ENCODE measurements around the gene DLG5. TPM values are rescaled to one million over a fixed set of nuclear protein-coding genes. Genes with fewer than 3 reads are reported as not detected.

DLG5 gene
- total RNA-seq, 1 experiment from 2014 or later: 16.8 TPM

DNA sequence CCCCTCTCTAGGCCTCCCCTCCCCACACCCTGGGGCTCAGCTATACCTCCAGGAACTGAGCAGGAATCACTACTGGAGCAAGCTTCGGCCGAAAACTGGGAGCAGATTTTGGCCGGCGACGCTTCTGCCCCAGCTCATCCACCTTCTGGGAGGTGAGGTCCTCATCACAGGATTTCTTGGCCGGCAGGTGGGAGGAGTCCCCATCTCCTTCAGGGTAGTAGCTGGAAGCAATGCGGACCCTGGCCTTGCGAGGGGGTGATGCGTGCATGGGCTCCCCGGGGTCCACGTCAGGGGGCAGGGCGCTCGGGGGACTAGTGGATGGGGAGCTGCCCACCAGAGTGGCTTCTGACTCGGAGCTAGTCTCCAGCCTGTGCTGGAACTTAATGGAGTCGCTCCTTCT is 105.5 kb downstream of the DLG5 start:
- DNase-seq (ENCODE audit: low spot score): no peak

DNA sequence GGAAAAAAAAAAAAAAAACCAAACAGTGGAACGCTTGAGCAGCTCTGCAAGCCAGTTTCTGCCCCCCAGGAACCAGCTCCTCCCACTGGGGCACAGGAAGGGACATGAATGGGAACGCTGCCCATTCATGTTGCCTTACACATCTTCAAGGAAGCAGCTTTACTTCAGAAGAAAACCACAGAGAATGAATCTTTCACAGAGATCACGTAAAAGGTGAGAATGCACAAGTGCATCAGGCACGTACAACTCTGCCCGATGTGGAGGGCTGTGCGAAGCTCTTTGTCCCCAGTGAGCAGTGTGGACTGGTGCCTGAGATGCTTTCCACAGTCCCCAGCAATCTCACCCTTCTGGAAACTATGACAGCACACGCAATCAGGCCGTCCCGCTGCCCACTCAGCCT is 106.2 kb downstream of the DLG5 start:
- no peak for DNase-seq (ENCODE audit: low spot score)

DNA sequence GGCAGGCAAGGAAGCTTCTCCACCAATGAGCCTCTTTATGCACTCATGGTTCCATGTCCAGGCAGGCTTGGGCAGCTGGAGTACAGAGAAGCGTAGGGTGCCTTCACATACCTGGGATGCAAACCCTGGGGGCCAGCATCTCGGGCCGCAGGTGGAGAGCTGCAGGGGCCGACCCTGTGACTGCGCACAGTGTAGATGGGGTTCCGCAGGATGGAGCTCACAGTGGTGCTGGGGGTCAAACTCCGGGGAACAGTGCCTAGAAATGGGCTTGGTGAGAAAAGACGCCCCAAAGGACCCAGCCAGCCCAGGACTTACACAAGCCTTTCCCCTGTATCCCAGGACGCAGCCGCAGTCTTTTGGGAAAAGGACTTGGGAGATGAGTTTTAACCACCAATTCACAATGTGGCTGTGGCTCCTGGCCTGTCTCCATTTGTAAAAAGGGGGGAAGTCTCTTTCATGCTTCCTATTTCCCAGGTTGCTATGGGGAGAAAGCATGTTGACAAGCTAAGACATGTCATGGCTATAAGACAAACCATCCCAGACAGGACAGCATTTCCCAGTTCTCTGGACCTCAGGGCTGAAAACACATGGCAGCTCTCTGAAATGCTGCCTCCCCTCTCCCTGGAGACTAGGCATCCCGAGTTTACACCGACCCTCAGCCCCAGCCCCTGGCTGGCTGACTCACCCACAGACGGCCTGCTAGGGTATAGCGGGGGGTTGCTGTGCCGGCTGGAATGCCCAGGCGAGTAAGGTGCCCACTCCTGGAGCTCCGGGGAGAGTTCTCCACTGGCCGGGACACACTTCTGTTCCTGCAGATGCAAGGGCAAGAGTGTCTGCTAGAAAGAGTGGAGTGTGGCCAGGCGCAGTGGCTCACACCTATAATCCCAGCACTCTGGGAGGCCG is 107.1 kb downstream of the DLG5 start:
- no peak for DNase-seq (ENCODE audit: low spot score)

DNA sequence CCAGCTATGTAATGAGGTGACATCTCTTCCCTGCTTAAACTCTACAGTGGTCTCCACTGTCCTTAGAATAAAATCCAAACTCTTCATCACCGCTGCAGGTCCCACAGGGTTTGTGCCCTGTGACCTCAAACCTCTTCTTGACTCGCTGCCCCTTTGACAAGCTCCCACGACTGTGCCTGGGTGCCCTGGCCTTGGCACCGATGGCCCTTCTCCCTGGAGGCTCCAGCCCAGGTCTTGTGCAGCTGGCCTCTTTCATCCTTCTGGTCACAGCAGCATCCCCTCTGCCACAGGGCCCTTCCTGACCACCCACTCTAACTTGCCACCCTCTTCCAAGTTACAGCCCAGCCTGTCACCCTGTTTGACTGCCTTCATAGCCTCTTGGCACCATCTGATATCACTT is 108.2 kb downstream of the DLG5 start:
- no peak for DNase-seq (ENCODE audit: low spot score)

DNA sequence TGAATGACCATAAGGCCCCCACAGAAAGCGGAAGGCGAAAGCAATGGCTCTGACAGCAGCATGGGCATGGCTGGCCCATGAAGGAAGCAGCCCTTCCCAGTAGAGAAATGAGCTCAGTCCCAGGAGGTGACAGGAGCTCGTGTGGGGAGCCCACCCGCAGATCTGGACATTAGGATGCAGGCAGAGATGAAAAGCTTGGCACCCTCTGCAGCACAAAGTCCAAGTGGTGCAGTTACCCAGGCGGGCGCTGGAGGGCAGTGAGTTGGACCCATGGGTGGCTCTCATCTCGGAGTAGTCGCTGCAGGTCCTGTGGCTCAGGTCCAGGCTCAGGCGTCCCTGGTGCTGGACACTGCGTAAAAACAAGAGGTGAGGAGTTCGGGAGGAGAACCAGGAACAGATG is 109.0 kb downstream of the DLG5 start:
- DNase-seq (ENCODE audit: low spot score): no peak

DNA sequence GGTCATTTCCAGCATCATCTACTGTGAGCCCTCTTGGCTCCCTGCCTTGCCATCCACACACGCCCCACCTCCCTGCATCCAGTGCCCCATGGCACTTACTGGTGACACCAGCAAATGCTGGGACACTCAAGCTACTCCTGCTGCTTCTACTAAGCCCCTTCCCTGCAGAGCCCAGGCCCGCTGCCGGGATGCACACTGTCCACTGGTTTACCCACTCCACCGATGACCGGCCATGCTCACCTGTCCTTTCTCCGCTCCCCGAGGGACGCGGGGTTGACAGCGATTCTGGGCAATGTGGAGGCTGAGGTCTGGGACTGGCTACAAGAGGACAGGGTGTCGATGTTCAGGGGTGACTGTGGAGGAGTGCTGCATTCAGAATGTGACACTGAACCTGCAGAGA is 110.2 kb downstream of the DLG5 start:
- DNase-seq (ENCODE audit: low spot score): no peak

DNA sequence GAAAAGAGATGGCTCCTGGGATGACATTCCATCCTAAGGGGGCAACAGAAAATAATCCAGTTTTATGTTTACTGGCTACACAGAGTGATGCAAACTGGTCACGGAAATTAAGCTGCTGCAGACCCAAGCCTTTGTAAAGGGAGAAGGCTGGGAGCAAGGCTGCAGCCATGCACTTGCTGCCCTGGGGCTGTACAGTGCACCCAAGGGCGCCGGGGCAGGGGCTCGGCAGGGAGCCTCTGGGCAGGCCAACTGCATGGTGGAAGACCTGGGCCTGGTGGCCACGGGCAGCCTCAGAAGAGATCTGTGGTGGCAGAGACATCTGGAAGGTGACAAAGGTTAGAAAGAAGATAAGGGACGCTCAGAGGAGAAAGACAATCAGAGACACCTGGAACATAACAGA is 113.8 kb downstream of the DLG5 start:
- no peak for DNase-seq (ENCODE audit: low spot score)

DNA sequence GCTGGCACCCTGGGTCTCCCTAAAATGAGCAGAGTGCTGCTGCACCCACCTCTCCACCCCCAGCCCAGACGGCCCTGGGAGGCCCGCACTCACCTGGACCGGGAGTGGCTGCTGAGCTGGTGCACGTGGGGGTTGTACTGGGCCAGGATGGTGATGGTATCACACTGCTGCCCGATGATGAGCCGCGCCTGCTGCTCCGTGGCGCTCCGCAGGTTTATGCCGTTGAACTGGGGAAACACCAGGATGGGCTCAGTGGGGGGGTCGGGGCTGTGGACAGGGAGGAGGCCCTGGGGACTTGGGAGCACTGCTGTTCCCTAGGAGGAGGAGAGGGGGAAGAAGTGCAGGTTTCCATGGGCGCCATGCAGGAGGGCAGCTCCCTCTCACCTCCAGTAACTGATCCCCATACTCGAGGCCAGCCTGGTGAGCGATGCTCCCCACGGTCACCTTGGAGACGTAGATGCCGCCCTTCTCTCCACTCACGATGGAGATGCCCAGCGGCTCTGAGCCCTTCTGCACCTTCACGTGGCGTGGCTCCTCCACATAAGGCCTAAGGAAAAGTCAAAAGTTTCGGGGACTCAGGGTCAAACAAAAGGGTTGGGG is 114.6 kb downstream of the DLG5 start:
- no peak for DNase-seq (ENCODE audit: low spot score)

DNA sequence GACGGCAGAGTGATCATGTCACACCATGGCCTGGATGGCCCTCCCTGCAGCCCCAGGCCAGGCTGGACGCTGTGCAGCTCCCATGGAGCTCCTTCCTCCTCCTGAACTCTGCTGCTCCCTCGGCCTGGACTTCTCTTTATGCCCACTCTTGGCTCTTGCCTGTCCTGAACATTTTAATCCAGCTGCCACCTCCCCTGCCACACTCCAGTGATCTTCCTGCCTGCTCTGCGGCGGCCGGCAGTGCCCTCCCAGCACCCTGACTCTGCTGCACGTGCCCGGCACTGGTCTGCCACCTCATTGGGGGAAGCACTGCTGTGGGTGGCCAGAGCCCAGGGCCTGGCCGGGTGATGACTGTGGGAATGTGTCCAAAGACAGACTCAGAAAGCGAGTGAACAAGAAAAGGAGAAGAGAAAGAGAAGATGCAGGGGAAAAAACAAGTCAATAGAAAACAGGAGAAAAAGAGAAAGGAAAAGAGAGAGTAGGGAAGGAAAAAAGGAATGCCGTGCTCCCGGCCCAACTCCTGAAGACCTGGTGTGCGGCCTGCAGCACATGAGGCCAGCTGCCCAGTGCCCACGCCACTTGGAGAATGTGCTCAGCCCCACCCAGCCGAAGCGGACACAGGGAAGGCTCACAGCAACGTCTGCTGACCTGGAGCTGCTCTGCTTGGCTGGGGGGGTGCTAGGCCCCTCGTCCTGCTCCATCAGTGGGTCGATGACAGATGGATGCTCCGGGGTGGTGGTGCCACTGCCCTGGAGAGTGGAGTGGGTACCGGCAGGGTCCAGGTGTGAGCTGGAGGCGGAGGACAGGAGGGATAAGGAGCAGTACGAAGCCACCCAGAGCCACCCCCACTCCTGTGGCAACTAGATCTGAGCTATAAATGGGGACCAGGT is 115.9 kb downstream of the DLG5 start:
- no peak for DNase-seq (ENCODE audit: low spot score)

DNA sequence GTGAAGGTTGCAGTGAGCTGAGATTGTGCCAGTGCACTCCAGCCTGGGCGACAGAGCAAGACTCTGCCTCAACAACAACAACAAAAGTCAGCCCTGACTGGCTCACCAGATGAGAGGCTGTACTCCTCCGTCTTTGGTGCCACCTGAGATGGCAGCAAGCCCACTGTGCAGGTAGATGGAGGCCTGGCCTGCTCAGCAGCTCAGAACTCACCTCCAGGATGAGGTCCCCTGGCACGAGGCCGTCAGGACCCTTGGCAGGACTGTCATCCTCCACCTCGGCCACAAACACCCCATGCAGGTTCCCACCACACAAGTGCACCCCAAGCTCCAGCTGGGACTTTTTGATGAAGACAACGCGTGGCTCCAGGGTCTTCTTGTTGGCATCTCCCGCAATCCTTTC is 117.2 kb downstream of the DLG5 start:
- no peak for DNase-seq (ENCODE audit: low spot score)

DNA sequence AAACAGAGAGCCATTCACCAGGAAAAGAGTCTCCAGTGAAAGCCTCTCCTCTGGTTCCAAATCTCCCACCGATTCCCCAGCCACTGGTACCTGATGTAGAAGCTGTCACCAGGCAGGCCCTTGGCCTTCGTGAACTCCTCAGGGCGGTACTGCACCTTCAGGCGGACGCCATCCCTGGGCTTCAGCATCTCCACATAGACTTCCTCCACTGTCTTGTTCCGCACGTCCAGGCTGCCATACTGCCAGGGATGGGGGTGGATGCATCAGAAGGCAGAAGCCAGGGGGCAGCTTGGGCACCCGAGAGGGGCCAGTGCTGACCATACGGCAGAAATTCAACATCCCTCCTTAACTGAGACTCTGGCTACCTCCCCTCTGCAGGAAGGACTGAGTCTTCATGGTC is 118.8 kb downstream of the DLG5 start:
- no peak for DNase-seq (ENCODE audit: low spot score)

DNA sequence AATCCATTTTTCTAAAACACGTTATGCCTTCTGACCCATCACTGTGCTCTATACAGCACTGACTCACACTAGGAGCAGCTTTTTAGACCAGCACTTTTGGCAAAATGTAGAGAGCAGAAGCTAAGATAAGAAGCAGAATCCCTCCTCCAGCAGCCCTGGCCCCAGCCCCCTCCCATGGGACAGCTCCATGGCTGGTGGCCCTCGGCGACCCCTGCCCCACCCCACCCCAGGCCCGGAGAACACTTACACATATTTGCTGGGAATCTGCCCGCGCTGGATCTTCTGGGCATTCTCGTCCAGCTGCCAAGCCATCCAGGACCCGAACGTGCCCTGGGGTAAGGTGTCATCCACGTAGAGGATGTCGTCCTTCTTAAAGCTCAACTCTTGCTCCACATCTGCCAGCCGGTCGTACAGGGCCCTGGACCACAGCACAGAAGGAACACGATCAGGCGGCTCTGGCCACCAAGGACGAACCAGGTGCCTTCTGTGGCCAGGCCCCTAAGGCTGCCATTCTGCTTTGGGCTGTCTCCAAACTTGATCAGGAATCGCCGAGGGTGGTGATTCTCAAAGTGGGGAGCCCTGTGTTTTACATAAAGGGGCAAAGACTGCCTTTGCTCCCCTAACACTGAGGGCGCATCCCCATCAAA is 119.9 kb downstream of the DLG5 start:
- DNase-seq (ENCODE audit: low spot score): no peak

DNA sequence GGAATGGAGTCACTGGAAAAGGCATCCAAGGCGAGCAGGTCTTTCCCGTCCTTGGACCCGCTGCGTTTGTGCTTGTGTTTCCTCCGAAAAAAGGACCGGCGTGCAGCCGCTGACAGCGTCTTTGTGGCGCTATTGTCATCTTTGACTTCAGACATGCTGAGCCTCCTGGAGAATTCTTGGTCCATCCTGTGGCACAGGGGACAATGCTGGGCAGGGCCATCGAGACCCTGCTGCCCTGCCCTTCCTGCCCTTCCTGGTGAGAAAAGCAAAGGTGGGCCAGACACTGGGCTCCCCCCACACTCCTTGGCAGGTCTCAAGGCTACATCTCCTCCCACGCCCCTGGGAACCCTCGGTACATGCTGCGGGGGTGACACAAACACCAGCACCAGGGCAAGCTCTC is 120.9 kb downstream of the DLG5 start:
- no peak for DNase-seq (ENCODE audit: low spot score)

DNA sequence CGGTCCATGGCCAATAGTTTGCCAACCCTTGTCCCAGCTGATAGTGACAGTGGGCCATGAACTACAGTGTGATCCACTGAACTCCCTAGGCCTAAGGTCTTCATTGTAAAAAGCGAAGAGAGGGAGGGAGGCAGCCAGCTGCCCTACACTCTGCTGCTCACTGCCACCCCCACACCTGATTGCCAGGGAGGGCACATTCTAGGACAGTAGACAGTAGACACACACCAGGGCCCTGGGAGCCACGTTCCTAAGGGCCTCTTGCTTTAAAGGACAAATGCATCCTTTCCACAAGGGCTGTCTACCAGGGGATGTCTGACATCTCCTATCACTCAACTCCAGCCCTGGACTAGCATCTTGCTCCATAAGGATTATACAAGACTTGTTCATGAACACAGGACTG is 122.2 kb downstream of the DLG5 start:
- no peak for DNase-seq (ENCODE audit: low spot score)

DNA sequence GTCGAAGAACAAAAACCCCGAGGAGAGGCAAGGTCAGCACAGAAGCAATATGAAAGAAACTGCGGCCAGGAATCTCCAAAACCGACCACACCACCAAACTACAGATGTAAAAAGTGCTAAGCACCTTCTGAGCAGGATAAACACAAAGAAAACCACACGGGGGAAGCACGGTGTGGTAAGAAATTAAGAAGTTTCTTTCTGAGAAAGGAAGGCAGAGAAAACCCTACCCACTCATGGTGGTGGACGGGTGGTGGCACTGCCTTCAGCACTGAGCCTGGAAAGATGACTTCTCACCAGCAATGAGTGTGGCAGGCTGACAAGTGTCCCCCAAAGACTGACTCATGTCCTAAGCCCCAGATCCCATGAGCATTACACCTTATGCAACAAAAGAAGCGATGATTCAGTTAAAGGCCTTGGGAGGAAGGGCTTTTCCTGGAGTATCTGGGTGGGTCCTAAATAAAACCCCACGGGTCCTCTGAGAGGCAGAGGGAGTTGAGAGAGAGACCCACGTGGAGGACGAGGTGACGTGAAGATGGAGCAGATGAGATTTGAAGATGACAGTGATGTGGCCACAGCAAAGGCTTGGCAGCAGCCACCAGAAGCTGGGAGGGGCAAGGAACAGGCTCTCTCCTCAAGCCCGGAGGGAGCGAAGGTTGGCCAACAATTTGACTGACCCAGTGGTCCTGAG is 124.9 kb downstream of the DLG5 start:
- no peak for DNase-seq (ENCODE audit: low spot score)

DNA sequence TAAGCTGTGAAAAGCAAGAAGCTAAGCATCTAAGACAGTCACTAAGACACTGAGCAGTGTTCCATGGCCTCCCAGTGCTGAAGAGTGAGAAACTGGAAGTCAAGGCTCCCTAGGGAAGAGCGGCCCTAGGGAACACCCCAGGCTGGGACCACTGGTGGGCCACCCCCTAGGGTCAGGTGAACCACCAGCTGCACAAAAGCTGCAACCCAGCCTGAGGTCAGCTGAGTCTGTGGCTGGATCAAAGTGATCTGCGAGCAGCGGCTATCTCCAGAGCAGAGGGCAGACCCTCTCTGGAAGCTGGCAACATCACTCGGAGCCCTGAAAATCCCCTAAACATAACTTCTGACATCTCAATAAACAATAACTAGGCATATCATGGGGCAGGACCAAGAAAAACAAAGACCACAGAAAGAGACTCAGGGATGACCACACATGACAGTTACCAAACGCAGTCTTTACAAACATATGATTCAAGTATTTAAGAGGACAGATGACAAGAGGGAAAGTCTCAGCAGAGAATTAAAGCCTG is 125.8 kb downstream of the DLG5 start:
- no peak for DNase-seq (ENCODE audit: low spot score)

DNA sequence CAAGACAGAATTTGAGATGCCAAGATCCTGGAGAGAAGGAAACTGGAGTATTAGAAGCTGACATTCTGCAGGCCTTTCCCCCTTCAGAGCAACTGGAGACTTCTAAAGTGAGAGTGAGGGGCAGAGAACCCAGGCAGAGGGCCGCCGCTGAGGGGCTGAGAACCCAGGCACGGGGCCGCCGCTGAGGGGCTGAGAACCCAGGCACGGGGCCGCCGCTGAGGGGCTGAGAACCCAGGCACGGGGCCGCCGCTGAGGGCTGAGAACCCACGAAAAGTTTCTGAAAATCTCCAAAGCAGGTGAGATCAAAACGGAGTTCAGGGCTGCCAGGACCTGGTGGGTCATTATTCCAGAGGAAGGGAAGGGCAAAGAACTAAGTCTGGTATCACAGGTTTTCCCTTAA is 126.2 kb downstream of the DLG5 start:
- no peak for DNase-seq (ENCODE audit: low spot score)

DNA sequence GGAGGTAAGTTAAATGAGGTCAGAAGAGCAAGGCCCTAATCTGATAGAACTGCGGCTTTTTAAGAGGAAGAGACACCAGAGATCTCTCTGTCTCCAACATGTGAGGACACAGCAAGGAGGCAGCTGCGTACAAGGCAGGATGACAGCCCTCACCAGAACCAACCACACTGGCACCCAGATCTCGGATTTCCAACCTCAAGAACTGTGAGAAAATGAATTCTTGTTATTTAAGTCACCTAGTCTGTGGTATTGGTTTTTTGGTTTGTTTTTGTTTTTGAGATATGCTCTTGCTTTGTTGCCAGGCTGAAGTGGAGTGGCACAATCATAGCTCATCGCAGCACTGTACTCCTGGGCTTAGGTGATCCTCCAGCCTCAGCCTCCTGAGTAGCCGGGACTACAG is 127.2 kb downstream of the DLG5 start:
- no peak for DNase-seq (ENCODE audit: low spot score)

DNA sequence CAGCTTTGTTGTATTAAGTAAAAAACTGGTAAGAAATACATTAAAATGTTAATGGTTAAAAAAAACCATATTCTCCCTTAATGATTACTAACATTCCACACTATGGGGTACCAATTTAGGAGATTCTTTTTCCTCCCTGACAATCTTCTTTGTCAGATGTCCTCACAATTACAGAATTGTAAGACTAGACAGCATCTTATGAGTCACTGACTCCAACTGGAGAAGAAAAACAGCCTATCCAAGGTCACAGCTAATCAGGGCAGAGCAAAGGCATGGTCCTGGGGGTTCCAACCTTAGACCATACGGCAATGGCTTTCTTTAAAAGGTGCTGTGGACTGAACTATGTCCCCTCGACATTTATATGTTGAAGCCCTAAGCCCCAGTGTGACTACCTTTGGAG is 127.6 kb downstream of the DLG5 start:
- DNase-seq (ENCODE audit: low spot score): no peak

DNA sequence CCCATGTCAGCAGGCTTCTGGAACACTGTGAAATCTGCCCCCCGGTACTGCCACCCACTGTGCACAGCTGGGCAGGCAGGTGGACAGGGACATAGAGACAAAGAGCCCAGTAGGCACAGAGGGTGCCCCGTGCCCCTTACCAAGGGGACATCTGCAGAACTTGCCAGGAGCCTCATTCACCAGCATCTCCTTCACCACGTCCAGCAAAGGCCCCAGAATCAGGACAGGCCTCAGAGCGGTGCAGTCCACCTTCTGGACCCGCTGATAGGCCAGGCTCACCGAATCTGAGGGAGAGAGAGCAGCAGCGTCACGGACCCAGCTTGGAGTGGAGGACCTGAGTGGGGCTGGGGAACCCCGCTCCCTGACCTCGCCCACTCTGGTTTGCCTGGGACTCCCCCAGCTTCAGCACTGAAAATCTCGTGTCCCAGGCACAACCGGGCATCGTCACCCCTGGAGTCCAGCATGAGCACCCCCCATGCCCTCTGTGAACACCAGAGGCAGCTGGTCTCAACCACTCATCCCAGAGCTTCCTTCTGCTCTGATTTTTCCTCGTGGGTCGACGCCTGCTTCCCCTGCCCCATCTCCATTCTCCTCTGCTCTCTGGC is 130.1 kb downstream of the DLG5 start:
- DNase-seq (ENCODE audit: low spot score): no peak
